ENCODE results near the gene ASTN2. TPM values are rescaled to one million over a fixed set of nuclear protein-coding genes. Genes with fewer than 3 reads are reported as not detected.

Gene ASTN2
- polyA plus RNA-seq, 2 of the 4 experiments (the other 2 are of a cell fraction) = 5.8 to 11.6 TPM

- ChIA-PET CTCF (interaction anchor here (0.7 to 0.8 kb wide), 2 partner anchors 10 kb away, joined by 3 read pairs; no protein-coding TSS in a partner anchor), POLR2A (no interaction called here)
- Histone ChIP-seq H3K4me2 (no peak overlapping the region), H3K9me3 (no peaks in the 10 kb centered on the region), H3K4me1 (no peaks in the 10 kb centered on the region), H3K4me3 (no peak overlapping the region), H3K27ac (no peak overlapping the region)
- DNase-seq (ENCODE audit: low read depth in 1 of 2, low spot score in 1 of 2) (no peak), FAIRE-seq (no peak), ATAC-seq (no peak)
- TF ChIP-seq ESRRA (IDR thresholded peaks at IDR 0.05; ENCODE audit: borderline replicate concordance, low read length) (no peak), EP300 (IDR thresholded peaks at IDR 0.05) (no peak), FOXS1 (CRISPR knock-in tag; IDR thresholded peaks at IDR 0.05) (no peak), RARB (CRISPR knock-in tag; IDR thresholded peaks at IDR 0.05) (no peak), TFCP2L1 (CRISPR knock-in tag; IDR thresholded peaks at IDR 0.05) (no peak)
- WGBS (ENCODE audit: missing lambda C conversion rate) = 24% methylated on average over 6 of the region's 6 CpGs
Observed at GRCh38 chr9:117293206-117294114, 121.4 kb downstream of the ASTN2 start.

- Histone ChIP-seq H3K4me3 (no peak overlapping the region), H3K4me2 (no peak overlapping the region), H3K9me3 (no peaks in the 10 kb centered on the region), H3K27ac (no peak overlapping the region), H3K4me1 (no peaks in the 10 kb centered on the region)
- WGBS (ENCODE audit: missing lambda C conversion rate) = 22% methylated on average over 6 of the region's 14 CpGs
- ATAC-seq (no peak), FAIRE-seq (no peak), DNase-seq (ENCODE audit: low read depth in 1 of 2, low spot score in 1 of 2) (no peak)
- ChIA-PET POLR2A (no interaction called here), CTCF (no interaction called here)
- TF ChIP-seq FOSB (CRISPR knock-in tag; IDR thresholded peaks at IDR 0.05) (no peak), RNF2 (IDR thresholded peaks at IDR 0.05; ENCODE audit: borderline replicate concordance, low read depth) (no peak), RFX5 (IDR thresholded peaks at IDR 0.05) (no peak), E2F6 (IDR thresholded peaks at IDR 0.05; ENCODE audit: borderline replicate concordance, low read depth) (no peak), HMGXB4 (CRISPR knock-in tag; IDR thresholded peaks at IDR 0.05; ENCODE audit: borderline replicate concordance) (no peak)
Observed at GRCh38 chr9:117290856-117291622, 123.8 kb downstream of the ASTN2 start.

- WGBS (ENCODE audit: missing lambda C conversion rate) = 9% methylated on average over 2 of the region's 2 CpGs
- FAIRE-seq (no peak), DNase-seq (ENCODE audit: low read depth in 1 of 2, low spot score in 1 of 2) (no peak), ATAC-seq (no peak)
- ChIA-PET POLR2A (no interaction called here), CTCF (no interaction called here)
- H3K9me3 ChIP-seq = no peaks in the 10 kb centered on the region
- H3K4me1 ChIP-seq = no peaks in the 10 kb centered on the region
- H3K27ac ChIP-seq = no peak overlapping the region
- TF ChIP-seq EP300 (IDR thresholded peaks at IDR 0.05) (no peak), RAD21 (conservative IDR thresholded peaks at IDR 0.05 in 1 of 2, IDR thresholded peaks at IDR 0.05 in 1 of 2) (no peak), USF2 (IDR thresholded peaks at IDR 0.05) (no peak), NFE2L2 (conservative IDR thresholded peaks at IDR 0.05; ENCODE audit: low read length) (no peak), BHLHE40 (IDR thresholded peaks at IDR 0.05; ENCODE audit: low read depth, low read length) (no peak), KDM5A (IDR thresholded peaks at IDR 0.05) (no peak), E2F6 (IDR thresholded peaks at IDR 0.05; ENCODE audit: borderline replicate concordance, low read depth) (no peak), NR3C1 (IDR thresholded peaks at IDR 0.05) (no peak), HDAC2 (IDR thresholded peaks at IDR 0.05) (no peak), BCL3 (IDR thresholded peaks at IDR 0.05) (no peak), REST (IDR thresholded peaks at IDR 0.05) (no peak), GATA3 (IDR thresholded peaks at IDR 0.05; ENCODE audit: borderline replicate concordance) (no peak), KDM1A (IDR thresholded peaks at IDR 0.05; ENCODE audit: low read depth) (no peak), EHMT2 (IDR thresholded peaks at IDR 0.05; ENCODE audit: low read depth) (no peak)
- H3K4me2 ChIP-seq = no peak overlapping the region
- no peak overlapping the region for H3K4me3 ChIP-seq
Observed at GRCh38 chr9:117290306-117290840, 124.5 kb downstream of the ASTN2 start.
